Tongue (tissue), 2 donors: ENCODE results near the gene CHTF18. TPM values are rescaled to one million over a fixed set of nuclear protein-coding genes. Genes with fewer than 3 reads are reported as not detected.
A peak's percentile ranks its signal among the peaks of the same experiment; 100 is the strongest.

Experiments used
- DNase-seq: peaks from one replicate; pipeline ENCODE4 v3.0.0-alpha.2; 2015
- total RNA-seq: library from RNA; depleted of rRNA; stranded (reverse); fragments of >200 nt; gene quantifications from one replicate; pipeline ENCODE4 v1.2.3, GENCODE V29; 2014

The CHTF18 gene
- total RNA-seq, 1 donor from 2014 or later: 14.9 TPM

GRCh38 chr16:794091-794822 lies 5.8 kb downstream of the CHTF18 start:
- no peak for DNase-seq

DNA sequence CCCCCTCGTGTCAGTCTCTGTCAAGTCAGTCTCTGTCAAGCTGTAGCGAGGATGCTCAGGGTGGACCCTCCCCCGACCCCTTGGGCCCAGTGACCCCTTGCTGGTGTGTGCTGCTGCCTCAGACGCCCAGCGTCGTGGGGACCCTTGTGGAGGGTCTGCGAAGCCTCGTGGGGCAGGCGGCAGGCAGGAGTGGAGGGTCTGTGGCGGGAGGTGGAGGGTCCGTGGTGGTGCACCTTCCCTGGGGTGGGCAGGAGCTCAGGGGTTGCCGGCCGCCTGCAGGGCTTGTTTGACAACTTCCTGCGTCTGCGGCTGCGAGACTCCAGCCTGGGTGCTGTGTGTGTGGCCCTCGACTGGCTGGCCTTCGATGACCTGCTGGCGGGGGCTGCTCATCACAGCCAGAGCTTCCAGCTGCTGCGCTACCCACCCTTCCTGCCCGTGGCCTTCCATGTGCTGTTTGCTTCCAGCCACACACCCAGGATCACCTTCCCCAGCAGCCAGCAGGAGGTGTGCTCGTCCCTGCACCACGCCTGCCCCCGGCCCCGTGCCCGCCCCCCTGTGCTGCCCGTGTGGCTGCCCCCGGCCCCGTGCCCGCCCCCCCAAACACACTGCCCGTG lies 6.5 kb downstream of the CHTF18 start:
- DNase-seq: no peak

GRCh38 chr16:795580-796229 lies 7.3 kb downstream of the CHTF18 start:
- DNase-seq: no peak

DNA sequence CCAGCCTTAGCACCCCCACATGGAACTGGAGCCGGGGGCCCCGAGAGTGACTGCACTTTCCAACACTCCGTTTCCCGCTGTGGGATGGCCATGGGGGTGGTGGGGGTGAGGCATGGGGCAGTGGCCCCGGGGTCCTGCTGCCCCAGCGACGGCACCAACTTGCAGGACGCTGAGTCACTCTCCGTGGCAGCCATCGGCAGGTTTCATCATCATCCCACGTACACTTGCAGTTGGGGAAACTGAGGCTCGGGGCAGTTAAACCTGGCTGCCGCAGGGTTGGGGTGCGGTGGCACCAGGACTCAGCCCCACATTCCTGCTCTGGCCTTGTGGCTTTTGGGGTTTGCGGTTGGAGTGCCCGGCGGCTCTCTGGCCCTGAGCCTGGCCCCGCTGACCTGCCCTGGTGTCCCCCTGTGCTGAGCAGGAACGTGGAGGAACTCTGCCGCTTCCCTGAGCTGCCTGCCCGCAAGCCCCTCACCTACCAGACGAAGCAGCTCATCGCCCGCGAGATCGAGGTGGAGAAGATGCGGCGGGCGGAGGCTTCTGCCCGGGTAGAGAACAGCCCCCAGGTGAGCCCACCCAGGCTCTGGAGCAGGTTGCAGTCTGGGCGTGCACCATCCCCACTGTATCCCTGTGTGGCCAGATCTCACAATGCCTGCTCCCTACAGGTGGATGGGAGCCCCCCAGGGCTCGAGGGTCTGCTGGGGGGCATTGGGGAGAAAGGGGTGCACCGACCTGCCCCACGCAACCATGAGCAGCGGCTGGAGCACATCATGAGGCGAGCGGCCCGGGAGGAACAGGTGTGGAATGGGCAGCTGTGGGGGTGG lies 8.1 kb downstream of the CHTF18 start:
- DNase-seq: no peak

DNA sequence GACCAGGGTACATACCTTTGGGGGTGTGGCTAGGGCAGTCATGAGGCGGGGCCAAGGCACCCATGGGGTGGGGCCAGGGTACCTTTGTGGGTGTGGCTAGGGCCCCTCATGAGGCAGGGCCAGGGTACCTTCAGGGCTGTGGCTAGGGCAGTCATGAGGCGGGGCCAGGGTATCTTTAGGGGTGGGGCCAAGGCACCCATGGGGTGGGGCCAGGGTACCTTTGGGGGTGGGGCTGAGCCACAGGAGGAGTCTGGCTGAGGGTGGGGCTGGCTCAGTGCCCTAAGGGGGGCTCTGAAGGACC lies 8.7 kb downstream of the CHTF18 start:
- DNase-seq: no peak

DNA sequence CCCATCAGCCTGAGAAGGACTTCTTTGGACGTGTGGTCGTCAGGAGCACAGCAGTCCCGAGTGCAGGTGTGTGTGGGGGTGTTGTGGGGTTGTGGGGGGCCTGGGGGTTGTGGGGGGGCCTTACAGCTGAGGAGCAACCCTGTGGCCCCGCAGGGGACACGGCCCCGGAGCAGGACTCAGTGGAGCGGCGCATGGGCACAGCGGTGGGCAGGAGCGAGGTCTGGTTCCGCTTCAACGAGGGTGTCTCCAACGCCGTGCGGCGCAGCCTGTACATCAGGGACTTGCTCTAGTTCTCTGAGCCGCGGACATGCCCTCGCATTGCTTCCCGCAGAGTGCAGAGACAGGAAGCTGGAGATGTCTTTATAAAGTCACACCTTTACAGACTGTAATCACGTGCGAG lies 9.3 kb downstream of the CHTF18 start:
- no peak for DNase-seq

GRCh38 chr16:798666-799065 lies 10.2 kb downstream of the CHTF18 start:
- no peak for DNase-seq

GRCh38 chr16:799111-799947 lies 10.9 kb downstream of the CHTF18 start:
- DNase-seq: no peak

DNA sequence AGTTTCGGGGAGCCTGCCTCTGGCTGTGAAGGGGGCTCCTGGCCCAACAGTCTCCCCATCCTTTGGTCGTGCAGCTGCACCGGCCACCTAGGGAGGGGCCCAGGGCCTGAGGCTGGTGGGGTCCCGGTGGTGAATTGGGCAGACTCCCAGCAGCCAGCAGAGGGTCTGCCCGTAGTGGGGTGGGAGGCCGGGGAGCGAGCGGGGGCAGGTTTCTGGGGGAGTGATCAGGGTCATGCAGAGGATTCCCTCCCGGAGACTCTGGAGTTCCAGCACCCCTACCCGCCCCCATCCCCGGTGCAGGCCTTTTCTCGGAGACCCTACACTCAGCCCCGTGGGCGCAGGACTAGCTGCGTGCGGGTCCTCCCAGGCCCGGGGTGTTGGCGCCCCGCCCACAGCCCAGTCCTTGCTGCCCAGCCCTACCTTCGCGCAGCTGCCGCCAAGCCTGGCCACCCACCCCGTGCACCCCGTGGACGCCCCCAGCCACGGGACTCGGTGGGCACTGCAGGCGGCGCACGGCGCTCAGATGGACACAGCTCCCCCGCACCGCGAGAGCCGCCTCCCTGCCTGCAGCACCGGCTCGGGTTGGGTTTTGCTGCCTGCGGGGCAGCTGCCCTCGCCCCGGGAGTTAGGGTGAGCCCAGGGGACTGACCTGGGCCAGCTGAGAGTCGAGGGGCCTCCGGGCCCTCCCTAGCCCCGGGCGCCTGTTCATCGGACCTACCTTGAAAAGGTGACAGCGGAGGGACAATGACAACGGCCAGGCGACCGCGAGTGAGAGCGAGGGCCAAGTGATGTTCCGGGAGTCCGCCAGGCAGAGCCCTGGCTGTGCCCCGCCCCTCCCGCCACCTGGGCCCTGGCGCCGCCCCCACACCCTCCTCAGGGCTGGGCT lies 11.8 kb downstream of the CHTF18 start, which contains the start of gene GNG13:
TSS of gene GNG13 (minus strand) at position 787 of the 886 bp plus-strand sequence. CDS start 1,657 bp downstream, outside the sequence.
- no peak for DNase-seq

- DNase-seq: no peak
Observed at GRCh38 chr16:800834-801511, 12.6 kb downstream of the CHTF18 start.

DNA sequence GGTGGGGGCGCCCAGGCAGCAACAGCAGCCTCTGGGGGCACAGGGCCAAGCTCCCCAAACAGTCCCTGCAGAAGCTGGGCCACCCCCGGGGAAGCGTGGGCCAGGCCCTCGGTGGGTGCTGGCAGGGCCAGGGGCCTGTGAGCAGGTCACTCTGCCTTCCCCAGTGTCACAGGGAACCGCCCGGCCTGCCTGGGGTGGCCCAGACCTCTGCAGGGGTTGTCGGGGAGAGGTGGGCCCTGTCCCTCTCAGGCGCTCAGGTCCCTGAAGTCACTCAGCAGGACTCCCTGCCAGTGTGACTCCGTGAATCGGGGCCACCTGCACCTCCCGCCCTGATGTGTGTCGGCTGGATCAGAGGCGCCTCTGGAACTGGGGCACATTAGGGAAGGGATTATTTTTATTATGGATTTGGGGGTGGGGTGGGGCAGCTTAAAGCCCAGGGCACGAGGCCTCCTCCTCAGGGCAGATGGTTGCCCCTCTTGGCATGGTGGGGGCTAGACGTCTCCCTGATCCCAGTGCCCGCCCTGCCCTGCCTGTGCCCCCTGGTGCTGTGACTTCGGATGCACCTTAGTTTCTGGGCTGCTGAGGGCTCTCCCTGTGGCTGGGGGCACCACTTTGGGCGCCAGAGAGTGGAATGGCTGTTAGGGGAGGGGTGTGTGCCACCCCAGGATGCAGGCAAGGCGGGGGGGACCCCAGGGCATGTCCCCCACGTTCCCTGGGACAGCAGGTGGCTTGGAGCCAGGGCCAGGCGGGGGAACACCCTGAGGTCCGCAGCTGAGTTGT lies 13.4 kb downstream of the CHTF18 start:
- no peak for DNase-seq

GRCh38 chr16:802461-802860 lies 14.0 kb downstream of the CHTF18 start:
- DNase-seq: no peak

DNA sequence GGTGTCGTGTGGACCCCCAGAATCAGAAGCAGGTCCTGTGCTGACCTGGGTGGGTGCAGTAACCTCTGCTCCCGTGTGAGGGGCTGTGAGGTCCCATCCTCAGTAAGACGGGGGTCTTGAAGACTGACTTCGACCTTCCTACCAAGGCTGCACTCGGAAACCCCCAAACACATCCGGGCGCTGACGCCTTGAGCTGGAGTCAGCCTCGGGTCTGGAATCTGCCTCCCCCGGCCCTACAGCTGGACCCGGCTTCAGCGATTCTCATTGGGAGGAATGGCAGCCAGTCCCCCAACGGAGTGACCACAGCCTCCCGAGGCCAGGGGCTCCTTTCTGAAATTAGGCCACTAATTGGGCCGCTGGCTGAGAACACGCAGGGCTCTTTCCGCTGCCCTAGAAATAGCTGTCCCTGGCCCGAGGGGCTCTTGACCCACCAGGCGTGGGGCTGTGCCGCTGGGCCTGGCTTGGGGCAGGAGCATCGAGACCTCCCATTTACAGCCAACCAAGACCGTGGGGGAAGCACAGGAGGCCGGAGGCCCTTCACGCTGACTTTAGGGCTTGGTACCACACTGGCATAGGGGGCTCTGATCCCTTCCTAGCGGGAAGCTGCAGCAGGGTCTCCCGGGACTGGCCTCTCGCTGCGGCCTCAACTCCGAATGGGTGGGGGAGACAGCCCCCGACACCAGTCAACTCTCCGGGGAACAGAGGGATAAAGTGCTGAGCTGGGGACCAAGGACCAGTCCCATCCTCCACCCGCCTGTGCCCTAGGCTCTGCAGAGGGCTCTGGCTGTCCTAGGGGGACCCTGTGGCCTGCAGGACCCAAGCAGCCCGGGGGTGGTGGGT lies 14.7 kb downstream of the CHTF18 start:
- DNase-seq: no peak

GRCh38 chr16:803754-804080 lies 15.3 kb downstream of the CHTF18 start:
- DNase-seq: no peak

- no peak for DNase-seq
Observed at GRCh38 chr16:804193-805048, 16.0 kb downstream of the CHTF18 start.

DNA sequence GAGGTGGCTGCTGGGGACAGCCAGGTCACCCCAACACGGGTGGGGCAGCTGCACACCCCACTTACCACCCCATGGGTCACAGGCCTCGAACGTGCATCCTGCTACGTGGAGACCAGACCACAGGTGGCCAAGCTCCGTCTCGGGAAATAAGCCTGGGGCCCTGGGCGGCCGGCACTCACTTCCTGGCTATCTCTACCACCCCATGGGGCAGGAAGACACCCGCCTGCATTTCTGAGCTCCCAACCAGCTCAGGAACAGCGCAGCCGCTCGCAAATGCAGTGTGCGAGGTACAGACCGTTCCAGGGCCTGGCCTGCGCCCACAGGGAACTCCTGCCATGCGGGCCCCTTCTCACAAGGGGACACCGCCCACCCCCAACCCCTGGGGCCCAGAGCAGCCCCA lies 17.1 kb downstream of the CHTF18 start:
- no peak for DNase-seq

DNA sequence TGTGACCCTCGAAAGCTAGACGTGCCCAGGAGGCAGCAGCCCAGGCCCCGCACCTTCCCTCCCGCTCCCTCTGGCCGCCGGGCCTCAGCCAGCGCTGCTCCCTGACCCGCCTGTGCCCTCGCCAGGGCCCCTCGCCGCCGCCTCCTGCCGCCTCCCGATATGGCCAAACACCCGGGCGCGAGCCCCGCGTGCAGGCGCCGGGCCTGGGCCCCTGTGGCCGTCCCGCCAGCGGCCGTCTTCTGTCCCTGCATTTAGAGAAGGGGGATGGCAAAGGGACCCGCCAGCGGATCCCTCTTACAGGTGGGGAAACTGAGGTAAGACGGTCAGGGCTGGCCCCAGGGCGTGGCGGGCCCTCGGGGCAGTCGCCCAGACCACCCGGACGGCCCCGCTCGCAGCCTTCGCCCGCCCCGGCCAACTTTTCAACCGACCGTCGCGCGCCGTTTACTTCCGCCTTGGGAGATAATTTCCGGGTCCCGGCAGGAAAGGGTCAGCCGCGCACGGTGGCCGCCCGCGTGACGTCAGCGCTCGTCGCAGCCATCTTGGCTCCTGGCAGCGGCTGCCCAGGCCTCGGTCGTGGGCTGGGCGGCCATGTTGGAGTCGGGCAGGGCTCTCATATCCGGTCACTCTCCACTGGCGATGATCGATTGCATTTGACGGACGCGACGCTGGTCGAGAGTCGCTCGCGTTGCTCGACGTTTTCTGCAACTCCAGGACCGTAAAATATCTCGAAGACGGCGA lies 19.1 kb downstream of the CHTF18 start:
- peak; percentile 94 for DNase-seq
